Measurements from ENCODE around the gene VPS37B. TPM values are rescaled to one million over a fixed set of nuclear protein-coding genes. Genes with fewer than 3 reads are reported as not detected.

The VPS37B gene
- total RNA-seq, 1 donor from 2014 or later: 59.7 TPM

DNA sequence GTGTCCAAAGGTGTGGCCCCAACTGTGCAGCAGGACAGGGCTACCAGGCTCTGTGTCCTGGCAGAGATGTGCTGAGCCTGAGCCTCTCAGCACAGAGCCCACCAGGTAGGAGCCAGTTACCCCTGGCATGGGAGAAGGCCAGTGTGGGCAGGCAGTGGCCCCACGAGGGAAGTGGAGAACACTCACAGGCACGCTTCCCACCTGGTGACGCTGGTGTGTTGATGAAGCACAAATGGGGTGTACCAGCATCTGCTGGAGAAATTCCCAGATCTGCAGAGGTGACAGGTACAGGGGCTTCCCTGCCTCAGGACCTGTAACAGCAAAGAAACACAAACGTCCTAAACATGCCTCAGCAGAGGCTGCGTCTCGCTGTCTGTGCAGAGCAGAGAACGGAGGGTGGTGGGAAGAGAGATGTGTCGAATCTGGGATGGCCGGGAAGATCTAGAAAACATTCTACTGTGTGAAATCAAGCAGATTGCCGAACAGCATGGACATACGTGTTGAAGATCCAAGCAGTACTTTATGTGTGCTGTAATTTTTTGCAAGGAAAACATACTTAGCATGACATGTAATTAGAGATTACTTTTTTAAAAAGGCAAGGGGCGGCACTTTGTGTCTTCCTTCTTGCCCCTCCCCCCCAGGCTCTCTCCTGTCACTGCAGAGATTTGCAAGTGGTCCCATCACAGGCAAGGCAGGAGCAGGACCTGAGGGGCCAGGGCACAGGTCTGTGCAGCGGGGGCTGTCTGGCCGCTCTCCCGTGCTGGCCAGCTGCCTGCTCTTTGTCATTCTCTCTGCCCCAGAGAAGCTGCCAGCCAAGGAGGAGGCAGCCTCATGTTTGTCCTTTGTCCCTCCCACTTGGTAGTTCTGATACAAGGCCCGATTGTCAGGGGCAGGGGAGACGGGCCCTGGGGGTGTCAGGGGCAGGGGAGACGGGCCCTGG, 43.3 kb downstream of the VPS37B start:
- no peak for DNase-seq (ENCODE audit: low spot score)

DNA sequence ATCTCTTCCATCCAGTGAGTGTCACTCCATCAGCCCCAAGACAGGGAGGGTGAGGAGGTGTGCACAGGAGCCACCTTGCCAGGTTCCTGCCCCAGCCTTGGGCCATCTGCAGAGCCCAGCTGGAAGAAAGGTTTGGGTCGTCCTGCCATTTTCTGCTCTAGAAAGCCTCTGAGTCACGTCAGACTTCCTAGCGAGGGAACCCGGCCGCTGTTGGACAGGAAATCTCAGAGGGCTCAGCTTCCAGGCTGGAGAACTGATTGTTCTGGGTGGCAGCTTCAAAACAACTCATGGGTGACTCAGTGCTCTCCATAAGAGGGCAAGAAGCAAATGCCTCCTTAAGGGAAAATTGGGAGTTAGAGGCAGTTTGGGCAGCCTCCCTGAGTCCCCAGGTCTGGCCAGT, 44.1 kb downstream of the VPS37B start:
- no peak for DNase-seq (ENCODE audit: low spot score)

DNA sequence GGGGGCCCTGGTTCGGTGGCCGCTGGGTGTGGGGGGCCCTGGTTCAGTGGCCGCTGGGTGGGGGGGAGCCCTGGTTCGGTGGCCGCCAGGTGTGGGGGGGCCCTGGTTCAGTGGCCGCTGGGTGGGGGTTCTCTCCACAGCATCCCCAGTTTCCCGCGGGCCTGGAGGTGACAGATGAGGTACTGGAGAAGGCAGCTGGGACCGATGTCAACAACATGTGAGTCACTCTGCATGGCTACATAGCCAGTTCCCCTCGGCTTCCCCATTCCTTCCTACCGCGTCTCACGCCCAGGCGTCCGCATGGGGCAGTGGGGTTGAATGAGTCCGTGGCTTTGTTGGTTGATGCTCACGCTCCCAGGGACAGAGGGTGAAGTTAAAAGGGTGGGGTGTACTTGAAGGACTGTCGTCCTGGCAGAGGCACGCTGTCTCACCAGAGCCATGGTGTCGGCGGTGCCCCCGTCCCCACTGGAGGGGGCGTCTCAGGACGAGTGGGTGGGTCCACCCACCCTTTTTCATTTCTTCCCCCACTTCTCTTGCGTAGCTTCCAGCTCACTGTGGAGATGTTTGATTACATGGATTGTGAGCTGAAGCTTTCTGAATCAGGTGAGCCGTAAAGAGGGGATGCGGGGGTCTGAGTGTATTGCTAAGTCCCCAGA, 45.1 kb downstream of the VPS37B start:
- DNase-seq (ENCODE audit: low spot score): no peak

DNA sequence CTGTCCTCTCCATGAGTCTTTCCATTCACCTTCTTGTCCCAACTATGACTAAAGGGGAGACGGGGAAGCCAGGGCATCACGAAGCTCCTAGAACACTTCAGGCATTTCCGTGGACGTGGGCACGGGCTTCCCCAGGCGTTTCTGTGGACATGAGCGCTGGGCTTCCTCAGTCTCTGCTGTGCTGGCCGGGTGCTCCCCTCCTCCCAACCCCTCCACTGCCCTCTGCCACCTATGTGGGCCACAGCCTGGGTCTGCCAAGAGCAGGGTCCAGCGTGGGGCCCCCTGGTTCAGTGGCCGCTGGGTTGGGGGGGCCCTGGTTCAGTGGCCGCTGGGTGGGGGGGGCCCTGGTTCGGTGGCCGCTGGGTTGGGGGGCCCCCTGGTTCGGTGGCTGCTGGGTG, 45.9 kb downstream of the VPS37B start:
- no peak for DNase-seq (ENCODE audit: low spot score)

DNA sequence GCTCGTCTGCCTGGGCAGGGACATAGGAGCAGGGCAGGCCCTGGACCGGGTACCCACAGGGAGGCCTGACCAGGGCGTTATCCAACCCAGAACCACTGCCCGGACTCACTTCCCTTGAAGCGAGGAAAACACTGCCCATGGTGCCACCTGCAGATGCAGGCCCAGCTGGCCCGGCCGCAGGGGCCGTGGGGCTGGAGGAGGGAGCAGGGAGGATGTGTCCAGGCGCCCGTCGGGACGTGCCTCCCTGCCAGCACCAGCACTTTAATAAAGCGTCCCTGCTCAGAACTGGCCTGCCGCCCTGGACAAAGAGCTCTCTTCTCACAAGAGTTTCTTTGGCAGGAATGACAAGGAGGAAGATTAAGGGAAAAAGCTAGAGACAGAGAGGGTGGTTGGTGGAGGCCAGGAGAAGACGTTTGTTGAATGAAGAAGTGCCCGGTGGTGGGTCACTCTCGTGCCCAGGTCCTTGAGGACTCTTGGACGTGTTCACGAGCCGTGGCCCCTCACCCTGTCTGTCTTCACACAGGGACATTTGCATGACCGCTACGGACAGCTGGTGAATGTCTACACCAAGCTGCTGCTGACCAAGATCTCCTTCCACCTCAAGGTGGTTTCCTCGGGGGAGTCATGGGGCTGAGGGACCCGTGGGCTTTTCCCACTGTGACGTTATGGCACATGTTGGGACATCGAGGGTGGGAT, 46.4 kb downstream of the VPS37B start:
- DNase-seq (ENCODE audit: low spot score): no peak

DNA sequence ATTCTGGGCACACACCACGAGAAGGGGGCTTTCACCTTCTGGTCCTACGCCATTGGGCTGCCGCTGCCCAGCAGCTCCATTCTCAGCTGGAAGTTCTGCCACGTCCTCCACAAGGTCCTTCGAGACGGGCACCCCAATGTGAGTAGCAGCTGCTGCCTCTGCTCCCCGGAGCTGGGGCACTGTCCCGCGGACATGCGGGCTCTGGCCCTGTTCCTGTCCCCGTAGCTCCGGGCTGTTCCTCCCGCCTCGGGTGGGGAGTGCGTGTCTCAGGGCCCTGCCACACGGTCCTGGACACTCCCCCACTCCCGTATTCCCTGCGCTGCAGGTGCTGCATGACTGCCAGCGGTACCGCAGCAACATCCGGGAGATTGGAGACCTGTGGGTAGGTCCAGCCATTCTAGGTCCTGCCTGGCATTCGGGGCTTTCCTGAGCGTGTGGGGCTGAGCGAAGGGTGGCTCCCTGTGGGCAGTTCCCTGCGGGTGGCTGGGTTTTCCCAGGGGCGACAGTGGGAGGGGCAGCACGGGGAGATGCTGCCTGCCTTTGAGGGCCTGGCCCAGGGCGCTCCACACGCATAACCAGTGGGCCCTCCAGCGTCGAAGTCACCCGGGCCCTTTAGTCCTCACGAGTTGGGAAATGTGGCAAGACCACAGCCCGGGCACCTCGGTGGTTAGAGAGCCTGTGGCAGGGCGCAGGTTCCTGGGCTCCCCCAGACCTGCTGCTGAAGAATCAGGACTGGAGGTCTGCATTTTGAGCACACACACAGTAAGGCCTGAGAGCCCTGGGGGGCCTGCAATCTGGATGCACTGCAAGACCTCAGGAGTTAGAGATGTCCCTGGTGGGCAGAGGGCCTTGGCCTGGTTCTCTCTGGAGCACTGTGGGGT, 47.2 kb downstream of the VPS37B start:
- no peak for DNase-seq (ENCODE audit: low spot score)

DNA sequence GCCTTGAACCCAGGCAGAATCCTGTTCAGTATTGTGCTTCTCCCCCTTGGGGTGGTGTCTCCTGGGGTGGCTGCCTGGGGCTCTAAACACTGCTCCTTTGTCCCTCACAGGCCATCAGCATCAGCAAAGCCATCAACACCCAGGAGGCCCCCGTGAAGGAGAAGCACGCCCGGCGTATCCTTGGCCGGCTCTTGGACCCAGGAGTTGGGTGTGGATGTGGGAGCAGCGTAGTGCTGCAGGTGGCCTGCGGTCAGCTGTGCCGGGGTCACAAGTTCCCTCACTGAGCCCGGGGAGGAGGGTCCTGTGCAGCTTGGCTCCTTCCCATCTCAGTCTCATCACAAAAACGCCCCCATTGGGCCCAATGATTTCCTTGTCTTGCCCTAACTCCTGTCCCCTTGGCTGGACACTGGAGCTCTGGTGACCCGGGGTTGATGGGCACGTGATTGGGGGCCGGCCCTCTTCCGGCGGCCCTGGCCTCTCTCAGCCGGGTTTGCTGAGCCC, 48.0 kb downstream of the VPS37B start:
- no peak for DNase-seq (ENCODE audit: low spot score)

DNA sequence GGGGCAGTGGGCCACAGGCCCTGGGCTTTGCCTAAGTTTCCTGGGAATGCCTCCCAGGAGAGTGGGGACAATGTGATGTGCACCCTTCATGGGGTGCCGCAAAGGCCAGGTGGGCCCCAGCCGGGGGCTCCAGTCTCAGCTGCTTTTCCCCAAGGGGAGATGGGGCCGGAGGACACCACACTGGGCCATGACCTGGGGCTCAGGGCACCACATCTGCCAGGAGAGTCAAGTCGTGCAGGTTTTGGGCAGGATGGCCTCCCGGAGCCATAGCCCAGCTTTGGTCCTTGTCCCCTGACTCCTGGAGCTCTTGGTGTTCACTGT, 48.4 kb downstream of the VPS37B start:
- no peak for DNase-seq (ENCODE audit: low spot score)

DNA sequence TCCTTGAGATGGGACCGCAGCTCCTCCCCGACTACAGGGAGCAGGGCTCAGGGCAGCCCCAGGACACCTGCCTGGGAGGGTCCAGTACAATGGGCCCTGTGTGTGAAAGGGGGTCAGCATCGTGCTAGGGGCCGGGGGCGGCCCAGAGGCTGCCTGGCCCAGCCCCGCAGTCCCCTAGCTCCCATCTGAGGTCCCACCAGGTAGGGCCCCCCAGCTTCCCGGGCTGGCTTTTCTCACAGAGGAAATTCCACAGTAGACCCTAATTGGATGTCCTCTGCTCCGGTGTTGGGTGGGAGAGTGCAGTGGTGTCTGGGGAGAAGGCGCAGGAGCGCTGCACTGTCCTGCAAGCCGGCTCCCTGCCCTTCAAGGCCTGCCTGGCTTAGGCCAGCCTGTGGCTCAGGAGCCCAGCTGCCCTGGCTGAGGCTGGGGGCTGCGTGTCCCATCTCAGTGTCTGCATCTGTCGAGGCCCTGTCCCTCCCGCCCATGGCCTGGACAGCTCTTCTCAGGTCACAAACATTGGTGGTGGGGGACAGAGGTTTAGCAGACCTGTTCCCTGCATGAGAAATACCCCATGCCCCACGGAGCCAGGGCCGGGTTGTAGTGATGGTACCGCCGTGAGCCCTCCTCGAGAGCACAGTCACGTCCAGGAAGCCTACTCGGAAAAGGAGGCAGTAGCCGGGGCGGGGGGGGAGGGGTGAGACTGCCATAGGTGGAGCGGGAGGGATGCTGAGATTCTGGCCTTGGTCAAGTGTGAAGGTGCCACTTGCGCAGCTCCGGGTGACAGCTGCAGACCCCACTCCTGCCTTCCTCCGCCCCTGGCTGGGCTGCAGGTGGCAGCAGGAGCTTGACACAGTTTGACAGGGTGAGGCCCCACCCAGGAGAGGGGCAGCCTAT, 49.1 kb downstream of the VPS37B start:
- DNase-seq (ENCODE audit: low spot score): no peak

DNA sequence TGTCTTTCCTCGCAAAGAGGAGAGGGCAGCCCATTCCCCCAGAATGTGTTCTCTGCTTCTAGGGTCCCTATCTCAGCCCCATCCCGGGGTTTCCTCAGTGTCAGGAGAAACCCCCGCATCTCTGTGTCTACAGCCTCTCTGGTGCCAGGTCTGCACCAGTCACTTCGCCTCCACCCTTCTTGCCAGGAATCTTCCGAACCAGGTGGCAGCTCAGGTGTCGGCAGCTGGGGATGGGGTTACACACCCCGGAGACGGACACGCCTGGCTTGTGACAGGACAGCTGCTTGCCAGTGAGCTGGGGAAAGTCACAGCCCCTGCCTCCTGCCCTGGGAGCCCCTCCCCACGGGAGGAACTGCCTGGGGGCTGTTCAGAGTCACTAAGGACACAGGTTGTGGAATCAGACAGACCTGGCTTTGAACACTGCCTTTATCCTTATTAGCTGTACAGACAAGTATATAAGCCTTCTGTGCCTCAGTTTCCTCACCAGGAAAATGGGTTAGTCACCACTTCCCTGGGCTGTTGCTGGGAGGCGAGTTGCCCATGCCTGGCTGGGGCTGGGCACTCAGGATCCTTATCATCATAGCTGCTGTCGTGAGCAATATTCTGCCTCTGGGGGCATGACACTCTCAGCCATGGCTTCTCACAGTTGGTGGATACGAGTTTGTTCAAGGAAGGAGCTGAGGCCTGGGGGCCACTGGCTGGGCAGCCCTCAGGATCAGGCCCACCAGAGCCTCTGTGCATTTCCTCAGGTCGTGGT, 49.9 kb downstream of the VPS37B start:
- DNase-seq (ENCODE audit: low spot score): no peak

DNA sequence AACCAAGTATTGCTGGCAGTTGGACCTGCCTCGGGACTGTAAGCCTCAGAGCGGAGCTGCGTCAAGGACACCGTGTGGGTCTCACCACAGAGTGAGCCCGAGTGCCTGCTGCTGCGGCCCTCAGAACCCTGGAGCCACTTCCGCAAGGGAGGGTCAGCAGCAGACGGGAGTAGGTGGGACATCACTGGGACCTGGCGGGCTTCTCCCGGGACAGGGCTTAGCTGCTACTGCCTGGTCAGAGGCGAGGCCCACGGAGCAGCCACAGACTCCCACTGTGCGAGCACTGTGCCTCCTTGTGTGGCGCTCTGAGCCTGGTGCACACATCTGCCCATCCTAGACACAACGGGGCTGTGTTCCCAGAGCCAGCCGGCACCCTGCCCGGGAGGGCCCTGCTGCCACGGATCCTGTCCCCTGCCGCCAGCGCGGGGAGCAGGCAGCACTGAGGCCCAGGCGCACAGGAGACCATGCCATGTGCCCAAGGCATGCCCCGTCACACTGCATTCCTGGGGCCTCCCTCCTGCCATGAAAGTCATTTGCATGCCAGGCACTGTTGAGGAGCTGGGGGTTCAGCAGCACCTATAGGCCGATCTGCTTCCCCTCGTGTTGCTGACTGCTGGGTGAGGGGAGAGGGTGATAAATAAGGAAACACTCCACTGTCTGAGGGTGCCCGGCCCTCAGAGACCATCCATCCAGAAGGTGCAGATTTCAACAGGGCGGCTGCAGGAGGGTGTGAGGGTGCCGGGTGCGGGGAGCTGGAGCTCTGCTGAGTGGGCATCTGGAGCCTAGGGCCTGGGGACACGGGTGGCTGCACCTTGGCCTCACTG, 50.7 kb downstream of the VPS37B start:
- no peak for DNase-seq (ENCODE audit: low spot score)

DNA sequence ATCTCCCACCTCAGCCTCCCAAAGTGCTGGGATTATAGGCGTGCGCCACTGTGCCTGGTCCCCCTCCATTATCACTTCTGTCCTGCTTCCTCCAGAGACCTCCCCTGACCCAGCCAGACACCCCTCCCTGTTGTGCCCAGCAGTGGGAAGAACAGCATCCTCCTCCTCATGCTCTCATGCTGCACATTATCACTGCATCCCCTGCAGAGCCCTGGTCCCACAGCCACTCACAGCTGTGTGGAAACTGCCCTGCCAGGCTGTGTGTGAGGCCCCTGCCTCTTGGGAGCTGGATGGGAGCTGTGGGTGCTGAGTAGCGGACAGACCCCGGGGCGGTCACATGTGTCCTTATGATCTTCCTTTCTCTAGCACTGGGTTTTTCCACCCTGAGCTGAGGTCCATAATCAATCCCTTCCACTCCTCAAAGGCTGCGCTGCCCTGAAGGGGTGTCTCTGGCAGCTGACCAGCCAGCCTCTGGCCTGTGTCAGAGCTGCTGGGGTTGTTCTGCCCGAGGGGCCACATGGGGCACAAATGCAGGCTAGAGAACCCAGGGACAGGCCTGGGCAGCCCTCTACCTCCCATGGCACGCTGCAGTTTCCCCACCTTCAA, 51.5 kb downstream of the VPS37B start:
- no peak for DNase-seq (ENCODE audit: low spot score)

DNA sequence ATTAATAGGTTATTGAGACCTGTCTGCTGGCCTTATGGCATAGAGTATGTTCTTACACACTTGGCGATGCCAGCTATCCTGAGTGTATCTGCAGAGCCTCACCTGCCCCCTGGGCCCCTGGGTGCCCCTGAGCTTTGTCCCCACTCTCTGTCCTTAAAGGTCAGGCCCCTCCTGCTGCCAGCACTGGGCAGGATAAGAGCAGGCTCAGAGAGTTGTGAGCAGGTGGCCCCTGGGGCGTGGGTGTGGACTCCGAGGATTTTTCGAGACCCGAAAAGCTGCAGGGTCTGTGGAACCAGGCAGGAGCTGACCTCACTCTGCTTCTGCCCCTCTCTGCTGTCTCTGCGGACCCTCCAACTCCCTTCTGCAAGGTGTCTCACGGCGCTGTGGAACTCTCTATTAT, 52.5 kb downstream of the VPS37B start:
- no peak for DNase-seq (ENCODE audit: low spot score)

DNA sequence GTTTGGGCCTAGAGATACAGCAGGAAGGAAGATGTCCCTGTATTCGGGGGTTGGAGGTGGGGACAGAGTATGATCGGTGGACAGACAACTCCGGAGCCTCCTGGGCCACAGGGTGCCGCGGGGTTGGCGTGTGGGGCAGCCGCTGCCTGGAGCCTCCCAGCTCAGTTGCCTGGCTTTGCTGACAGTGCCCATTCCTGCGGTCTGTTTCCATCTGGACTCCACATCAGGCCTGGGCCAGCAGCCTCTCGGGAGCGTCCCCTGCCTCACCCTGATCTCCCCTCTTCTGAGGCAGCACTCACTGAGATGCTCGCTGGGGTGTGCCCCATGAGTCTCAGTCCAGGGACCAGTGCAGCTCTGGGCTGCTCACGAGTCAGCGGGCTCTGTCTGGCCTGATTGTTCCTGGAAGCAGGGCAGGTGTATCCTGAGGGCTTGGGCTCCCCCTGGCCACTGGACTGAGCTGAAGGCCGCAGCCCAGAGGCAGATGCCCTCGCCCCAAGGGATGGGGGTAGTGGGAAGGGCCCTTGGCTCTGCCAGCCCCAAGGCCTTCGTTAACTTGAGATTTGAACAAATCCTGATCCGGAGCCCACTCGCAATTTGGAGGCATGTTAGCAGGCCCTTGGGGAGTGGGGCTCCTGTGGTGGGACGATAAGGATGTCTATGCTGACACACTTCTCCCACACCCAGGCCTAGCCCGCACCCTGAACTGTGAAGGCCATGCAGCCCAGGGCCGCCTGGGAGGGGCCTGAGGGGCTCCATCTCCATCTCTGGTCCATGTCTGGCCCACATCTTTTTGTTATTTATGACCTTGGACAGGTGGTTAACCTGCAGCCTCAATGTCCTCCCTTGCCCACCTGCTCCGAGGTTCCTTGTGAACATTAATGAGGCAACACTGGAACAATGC, 53.2 kb downstream of the VPS37B start:
- no peak for DNase-seq (ENCODE audit: low spot score)

DNA sequence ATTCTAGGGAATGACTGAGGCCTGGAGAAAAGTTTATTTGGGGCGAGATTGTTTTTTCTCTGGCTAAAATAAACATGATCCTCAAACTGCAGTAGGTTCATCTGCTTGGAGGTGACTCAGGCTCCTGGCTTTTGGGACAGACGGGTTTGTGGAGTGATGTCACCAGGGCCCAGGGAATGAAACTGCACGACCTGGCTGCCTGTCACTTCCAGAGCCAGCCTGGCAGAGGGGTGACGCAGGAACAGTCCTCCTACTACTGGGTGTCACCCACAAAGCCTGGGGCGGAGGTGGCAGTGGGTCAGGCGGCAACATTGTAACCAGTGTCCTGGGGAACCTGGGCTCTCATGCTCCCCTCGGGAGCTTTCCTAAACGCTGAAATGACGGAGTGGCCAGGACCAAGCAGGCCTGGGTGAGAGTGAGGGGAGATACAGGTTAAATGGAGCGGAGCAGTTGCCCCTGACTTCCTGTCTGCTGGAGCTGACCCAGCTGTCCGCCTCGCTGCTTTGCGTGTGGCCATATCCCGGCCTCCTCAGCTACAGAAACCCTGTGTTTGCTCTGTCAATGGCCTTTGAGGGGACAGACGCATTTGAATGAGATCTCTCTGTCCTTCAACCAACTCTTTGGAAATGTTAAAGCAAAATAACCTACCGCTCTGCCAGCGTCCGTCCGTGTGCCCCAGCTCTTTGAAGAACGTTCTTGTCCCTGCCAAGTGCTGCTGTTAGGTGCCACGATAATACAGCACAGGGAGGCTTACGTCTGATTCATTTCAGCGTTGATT, 54.2 kb downstream of the VPS37B start:
- DNase-seq (ENCODE audit: low spot score): no peak

All from ureter (tissue), 1 donor.